Astrocyte (in vitro differentiated cells and primary cell): Measurements from ENCODE around the gene REEP3. TPM values are rescaled to one million over a fixed set of nuclear protein-coding genes. Genes with fewer than 3 reads are reported as not detected.

ENCODE experiments used
- DNase-seq: peaks from one replicate; pipeline ENCODE4 v3.0.0-alpha.2; 2010; ENCODE audit warnings: low read depth
- FAIRE-seq: peaks from 2 replicates; lab custom pipeline; 2011; peaks lifted over from hg19 to GRCh38; lab: Jason Lieb, UNC
- H2AFZ ChIP-seq: 2 replicates; pipeline ENCODE4 v1.6.0; 2012; ENCODE audit warnings: low read depth, low read length, inconsistent platforms
- H3K27ac ChIP-seq: 2 replicates; pipeline ENCODE4 v1.5.1; 2011; ENCODE audit warnings: low read depth, low read length, inconsistent platforms
- H3K27me3 ChIP-seq: 2 replicates; pipeline ENCODE4 v1.6.0; 2011; ENCODE audit warnings: low read length, inconsistent platforms; ENCODE audit not compliant: insufficient read depth
- H3K36me3 ChIP-seq: 2 replicates; pipeline ENCODE4 v1.5.1; 2011; ENCODE audit warnings: low read length, inconsistent platforms; ENCODE audit not compliant: insufficient read depth
- H3K4me1 ChIP-seq: 2 replicates; pipeline ENCODE4 v1.5.1; 2011; ENCODE audit warnings: low read length, inconsistent platforms; ENCODE audit not compliant: insufficient read depth
- H3K4me2 ChIP-seq: 2 replicates; pipeline ENCODE4 v1.6.0; 2012; ENCODE audit warnings: low read length, inconsistent platforms
- H3K4me3 ChIP-seq: 2 replicates; pipeline ENCODE4 v1.5.1; 2011; ENCODE audit warnings: low read depth, mild to moderate bottlenecking, low read length, inconsistent platforms; ENCODE audit not compliant: insufficient read depth
- H3K79me2 ChIP-seq: 2 replicates; pipeline ENCODE4 v1.6.0; 2012; ENCODE audit warnings: mild to moderate bottlenecking, low read length, inconsistent platforms; ENCODE audit not compliant: insufficient read depth
- H3K9ac ChIP-seq: 2 replicates; pipeline ENCODE4 v1.6.0; 2012; ENCODE audit warnings: mild to moderate bottlenecking, low read length, inconsistent platforms
- H3K9me3 ChIP-seq: 2 replicates; pipeline ENCODE4 v1.5.1; 2012; ENCODE audit warnings: low read depth, mild to moderate bottlenecking, low read length, inconsistent platforms; ENCODE audit not compliant: insufficient read depth
- H4K20me1 ChIP-seq: 2 replicates; pipeline ENCODE4 v1.6.0; 2012; ENCODE audit warnings: low read length, inconsistent platforms; ENCODE audit not compliant: insufficient read depth
- H3K27ac Mint-ChIP-seq: one replicate; pipeline ENCODE4 v1.8.0; 2021; ENCODE audit warnings: mild to moderate bottlenecking, mixed read lengths; ENCODE audit not compliant: unreplicated experiment
- H3K27me3 Mint-ChIP-seq: one replicate; pipeline ENCODE4 v1.8.0; 2021; ENCODE audit warnings: low read depth, mixed read lengths; ENCODE audit not compliant: unreplicated experiment
- H3K36me3 Mint-ChIP-seq: one replicate; pipeline ENCODE4 v1.8.0; 2021; ENCODE audit warnings: low read depth, mixed read lengths; ENCODE audit not compliant: unreplicated experiment
- H3K4me1 Mint-ChIP-seq: one replicate; pipeline ENCODE4 v1.8.0; 2021; ENCODE audit warnings: low read depth, mixed read lengths; ENCODE audit not compliant: unreplicated experiment
- H3K4me3 Mint-ChIP-seq: one replicate; pipeline ENCODE4 v1.8.0; 2021; ENCODE audit warnings: mild to moderate bottlenecking, moderate library complexity, mixed read lengths; ENCODE audit not compliant: unreplicated experiment
- H3K9me3 Mint-ChIP-seq: one replicate; pipeline ENCODE4 v1.8.0; 2021; ENCODE audit warnings: mild to moderate bottlenecking, mixed read lengths; ENCODE audit not compliant: unreplicated experiment
- EZH2 ChIP-seq: IDR thresholded peaks from 2 replicates; pipeline ENCODE4 v1.6.1; 2012; ENCODE audit warnings: mild to moderate bottlenecking, low read length, inconsistent platforms; ENCODE audit not compliant: insufficient read depth
- total RNA-seq: library from RNA; stranded (reverse); gene quantifications from 2 replicates; pipeline ENCODE4 v1.2.1, GENCODE V29; 2021
- TF ChIP-seq, protein P1 (sequence below): IDR thresholded peaks from 2 replicates; pipeline ENCODE4 v1.5.1; 2011; ENCODE audit warnings: low read depth, mild to moderate bottlenecking, inconsistent platforms, low read length, moderate library complexity; ENCODE audit not compliant: insufficient read depth

Gene REEP3
- total RNA-seq, 1 donor from 2014 or later, result 44.6 TPM

- TF ChIP-seq, protein P1, sequence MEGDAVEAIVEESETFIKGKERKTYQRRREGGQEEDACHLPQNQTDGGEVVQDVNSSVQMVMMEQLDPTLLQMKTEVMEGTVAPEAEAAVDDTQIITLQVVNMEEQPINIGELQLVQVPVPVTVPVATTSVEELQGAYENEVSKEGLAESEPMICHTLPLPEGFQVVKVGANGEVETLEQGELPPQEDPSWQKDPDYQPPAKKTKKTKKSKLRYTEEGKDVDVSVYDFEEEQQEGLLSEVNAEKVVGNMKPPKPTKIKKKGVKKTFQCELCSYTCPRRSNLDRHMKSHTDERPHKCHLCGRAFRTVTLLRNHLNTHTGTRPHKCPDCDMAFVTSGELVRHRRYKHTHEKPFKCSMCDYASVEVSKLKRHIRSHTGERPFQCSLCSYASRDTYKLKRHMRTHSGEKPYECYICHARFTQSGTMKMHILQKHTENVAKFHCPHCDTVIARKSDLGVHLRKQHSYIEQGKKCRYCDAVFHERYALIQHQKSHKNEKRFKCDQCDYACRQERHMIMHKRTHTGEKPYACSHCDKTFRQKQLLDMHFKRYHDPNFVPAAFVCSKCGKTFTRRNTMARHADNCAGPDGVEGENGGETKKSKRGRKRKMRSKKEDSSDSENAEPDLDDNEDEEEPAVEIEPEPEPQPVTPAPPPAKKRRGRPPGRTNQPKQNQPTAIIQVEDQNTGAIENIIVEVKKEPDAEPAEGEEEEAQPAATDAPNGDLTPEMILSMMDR, result no peak
- TF ChIP-seq EZH2, result no peak
- Histone ChIP-seq H3K9me3 (no peaks in the 10 kb centered on the region), H2AFZ (peak overlapping the region; percentile 93), H4K20me1 (no peaks in the 10 kb centered on the region), H3K4me3 (peak overlapping the region; percentile 82), H3K4me1 (peaks cover 29% of the 10 kb centered on the region), H3K9ac (peak overlapping the region; percentile 87), H3K27me3 (no peaks in the 10 kb centered on the region), H3K36me3 (no peaks in the 10 kb centered on the region), H3K79me2 (no peaks in the 10 kb centered on the region), H3K4me2 (peak overlapping the region; percentile 93), H3K27ac (peak overlapping the region; percentile 98)
- no peak for FAIRE-seq
- H3K27ac Mint-ChIP-seq, result peak overlapping the region; percentile 94
- H3K4me1 Mint-ChIP-seq, result peaks cover 32% of the 10 kb centered on the region
- H3K27me3 Mint-ChIP-seq, result no peaks in the 10 kb centered on the region
- H3K9me3 Mint-ChIP-seq, result no peaks in the 10 kb centered on the region
- H3K4me3 Mint-ChIP-seq, result peak overlapping the region; percentile 89
- no peaks in the 10 kb centered on the region for H3K36me3 Mint-ChIP-seq
- peak; percentile 93 for DNase-seq
Observed at GRCh38 chr10:63630931-63631680, 109.9 kb downstream of the REEP3 start.

GRCh38 chr10:63631991-63632390, 110.8 kb downstream of the REEP3 start:
- H2AFZ ChIP-seq, result no peak overlapping the region
- Mint-ChIP-seq H3K4me3 (no peak overlapping the region), H3K4me1 (peaks cover 32% of the 10 kb centered on the region), H3K36me3 (no peaks in the 10 kb centered on the region), H3K27ac (peak overlapping the region; percentile 94), H3K9me3 (no peaks in the 10 kb centered on the region), H3K27me3 (no peaks in the 10 kb centered on the region)
- no peak overlapping the region for H3K27ac ChIP-seq
- H3K79me2 ChIP-seq, result no peaks in the 10 kb centered on the region
- FAIRE-seq (no peak), DNase-seq (no peak)
- no peaks in the 10 kb centered on the region for H4K20me1 ChIP-seq
- H3K36me3 ChIP-seq, result no peaks in the 10 kb centered on the region
- no peaks in the 10 kb centered on the region for H3K27me3 ChIP-seq
- no peak overlapping the region for H3K4me3 ChIP-seq
- H3K9ac ChIP-seq, result no peak overlapping the region
- TF ChIP-seq EZH2, result no peak
- TF ChIP-seq, protein P1, result no peak
- no peaks in the 10 kb centered on the region for H3K9me3 ChIP-seq
- peaks cover 29% of the 10 kb centered on the region for H3K4me1 ChIP-seq
- H3K4me2 ChIP-seq, result peak overlapping the region; percentile 93
